NCI-H2107 treated with DMSO at 0.1 percent for 48 hours (cell line): ENCODE results near the gene CDC42BPB.
A peak's percentile ranks its signal among the peaks of the same experiment; 100 is the strongest.

Experiments
- DNase-seq: peaks from one replicate; lab custom pipeline; 2025; ENCODE audit not compliant: unreplicated experiment; lab: John Stamatoyannopoulos, UW

Gene CDC42BPB

DNA sequence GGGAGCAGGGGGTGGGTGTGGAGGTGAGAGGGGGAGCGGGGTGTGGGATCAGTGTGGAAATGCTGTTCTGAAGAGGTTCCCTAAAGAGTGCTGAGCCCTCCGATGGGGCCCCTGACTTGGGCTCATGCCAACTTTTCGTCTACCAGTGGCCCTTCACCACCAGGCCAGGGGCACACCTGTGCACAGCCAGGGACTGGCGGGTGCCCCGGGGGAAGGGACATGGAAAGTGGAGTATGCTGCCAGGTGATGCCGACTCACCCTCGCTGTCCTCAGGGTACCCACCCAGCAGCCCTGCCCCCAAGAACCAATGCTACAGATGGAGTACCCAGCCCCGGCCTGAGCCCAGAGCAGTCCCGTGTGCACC is 108.7 kb downstream of the CDC42BPB start:
- no peak for DNase-seq

DNA sequence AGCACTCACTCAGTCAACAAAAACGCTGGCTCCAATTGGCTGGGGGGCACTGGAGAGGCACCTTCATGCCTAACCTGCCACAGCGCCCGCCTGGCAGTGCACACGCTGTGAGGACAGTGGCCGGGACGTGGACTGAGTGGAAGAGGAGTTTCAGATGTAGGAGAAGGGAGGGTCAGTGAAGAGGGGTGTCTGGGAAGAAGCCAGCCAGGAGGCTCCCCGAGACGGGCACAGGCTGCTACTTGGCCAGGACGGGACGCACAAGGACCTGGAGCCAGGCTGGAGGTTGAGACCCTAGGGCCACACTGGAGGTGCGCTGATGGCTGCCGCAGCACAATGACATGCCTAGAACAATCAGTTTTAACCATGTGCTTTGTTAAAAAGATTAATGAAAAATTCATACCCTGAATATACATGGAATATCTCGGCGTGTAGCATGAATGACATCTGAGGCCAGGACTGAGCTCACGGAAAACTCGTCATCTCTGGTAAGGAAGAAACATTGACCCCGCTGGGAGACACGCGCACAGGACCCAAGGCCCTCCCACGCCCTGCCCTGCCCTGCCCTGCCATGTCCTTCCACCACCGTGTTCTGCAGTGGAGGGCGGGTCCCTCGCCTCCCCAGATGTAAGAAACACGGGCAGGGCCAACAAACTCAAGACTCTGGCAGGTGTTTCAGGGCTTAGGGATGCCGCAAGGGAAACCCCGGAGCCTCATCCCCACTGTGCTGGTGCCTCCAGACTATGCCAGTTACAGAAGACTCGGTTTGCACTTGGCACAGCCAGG is 109.8 kb downstream of the CDC42BPB start:
- no peak for DNase-seq

DNA sequence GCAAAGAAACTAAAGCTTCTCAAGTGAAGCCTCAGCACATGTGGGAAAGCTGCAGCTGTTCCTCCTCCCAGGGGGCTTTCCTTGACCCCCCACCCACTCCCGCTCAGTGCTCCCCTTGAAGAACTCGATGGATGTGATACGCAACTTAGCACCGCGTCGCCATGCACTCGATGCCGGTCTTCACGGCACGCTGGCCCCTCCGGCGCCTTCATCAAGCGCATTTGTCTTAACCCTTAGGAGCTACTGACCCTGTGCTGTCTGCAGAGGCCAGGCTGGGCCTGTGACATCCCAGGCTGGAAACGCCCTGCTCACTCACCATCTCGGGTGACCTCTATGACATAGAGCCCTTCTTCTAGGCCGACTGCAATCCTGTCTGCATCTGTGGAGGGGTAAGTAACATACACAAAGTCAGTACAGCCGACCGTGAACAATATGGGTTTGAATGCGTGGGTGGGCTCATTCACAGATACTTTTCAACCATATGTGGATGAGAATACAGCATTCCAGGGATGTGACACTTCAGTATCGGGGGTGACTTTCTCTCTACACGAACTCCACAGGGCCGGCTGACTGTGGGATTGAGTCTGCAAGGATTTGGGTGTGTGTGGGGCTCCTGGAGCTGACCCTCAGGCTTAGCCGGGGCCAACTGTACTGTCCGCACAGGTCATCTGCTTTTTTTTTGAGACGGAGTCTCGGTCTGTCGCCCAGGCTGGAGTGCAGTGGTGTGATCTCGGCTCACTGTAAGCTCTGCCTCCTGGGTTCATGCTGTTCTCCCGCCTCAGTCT is 111.8 kb downstream of the CDC42BPB start:
- no peak for DNase-seq

DNA sequence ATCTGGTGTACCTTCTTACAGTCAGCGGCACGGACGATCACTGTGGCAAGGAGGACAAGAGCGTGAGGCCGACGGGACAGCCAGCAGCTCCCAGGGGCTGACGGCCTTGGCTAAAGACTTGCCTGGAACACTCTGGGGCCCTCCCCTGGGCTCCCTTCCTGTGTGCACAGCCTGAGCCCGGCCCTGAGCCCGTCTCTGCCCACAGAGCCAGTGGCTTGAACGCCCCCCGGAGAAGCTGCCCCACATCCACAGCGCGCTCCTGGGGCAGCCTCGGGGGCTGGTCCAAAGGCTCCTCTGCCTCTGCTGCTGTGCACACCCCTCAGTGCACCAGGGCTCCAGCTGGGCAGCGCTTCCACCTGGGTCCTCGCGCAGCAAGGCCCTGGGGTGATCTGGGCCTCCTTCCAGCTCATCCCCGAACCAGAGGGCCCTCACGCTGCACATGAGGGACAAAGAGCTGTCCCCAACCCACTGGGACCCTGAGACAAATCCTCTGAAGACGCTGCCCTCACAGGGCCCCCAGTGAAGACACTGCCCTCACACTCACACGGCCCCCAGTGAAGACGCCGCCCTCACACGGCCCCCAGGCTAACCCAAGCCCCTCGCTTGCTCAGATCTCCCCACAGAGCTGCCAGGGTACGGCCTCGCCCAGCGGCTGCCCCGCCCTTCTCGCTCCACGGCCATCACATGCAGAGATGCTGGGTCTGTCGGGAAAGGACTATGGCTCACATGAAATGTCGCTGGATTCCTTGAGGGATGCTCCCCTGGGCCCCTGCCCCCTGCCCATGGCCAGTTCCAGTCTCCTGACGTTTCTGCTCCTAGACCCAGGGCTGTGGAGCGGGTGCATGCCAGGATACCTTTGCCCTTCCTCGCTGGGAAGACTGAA is 112.7 kb downstream of the CDC42BPB start:
- no peak for DNase-seq

DNA sequence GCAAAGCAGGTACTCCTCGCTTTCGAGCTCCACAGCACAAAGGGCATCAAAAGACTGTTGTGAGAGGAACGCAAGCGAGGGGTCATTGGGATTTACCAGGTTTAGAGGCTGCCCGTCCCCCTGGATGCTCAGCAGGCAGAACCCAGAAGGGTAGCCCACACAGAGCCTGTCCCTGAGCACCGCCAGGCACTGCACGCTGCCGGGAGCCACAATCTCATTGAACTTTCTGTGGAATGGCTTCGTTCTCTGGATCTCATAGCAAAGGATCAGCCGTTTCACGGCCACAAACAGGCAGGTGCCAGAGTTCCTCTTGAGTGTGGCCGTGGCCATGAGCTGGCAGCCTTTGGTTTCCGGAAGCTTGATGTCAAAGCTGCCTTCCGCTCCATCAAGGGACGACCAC is 113.4 kb downstream of the CDC42BPB start:
- DNase-seq = no peak

DNA sequence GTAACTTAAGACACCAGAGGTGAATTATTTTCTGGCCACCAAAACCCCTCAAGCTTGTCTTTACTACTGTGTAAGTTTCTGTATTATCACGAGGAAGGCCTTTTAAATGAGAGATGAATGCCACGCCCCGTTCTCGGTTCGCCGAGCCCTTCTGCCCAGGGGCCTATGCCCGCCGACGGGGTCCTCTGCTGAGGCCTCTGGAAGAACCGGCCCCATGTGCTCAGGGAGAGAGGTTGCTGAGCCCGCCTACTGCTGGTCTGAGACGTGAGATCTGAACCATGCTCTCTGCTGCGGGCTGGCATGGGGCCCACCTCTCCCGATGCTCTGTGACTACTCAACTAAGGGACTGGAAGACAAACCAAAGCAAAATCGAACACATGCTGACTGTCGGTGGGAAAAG is 113.9 kb downstream of the CDC42BPB start:
- no peak for DNase-seq

DNA sequence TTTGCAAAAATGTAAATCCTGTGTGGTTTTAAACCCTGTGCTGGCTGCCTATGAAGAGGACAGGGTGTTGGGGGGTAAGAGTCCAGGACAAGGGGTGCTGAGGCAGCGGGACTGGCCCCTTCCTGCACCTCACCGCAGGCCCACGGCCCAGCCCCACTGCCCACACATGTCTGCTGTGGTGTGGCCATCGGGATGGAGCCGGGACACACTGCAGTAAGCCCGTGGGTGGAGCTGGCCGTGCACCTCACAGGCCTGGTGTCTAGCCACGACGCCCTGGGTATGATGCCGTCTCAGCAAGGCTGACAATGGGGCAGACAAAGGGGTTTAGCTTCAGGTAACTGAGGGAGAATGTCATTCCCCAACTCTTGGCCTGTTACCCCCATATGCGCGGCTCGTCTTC is 115.3 kb downstream of the CDC42BPB start:
- DNase-seq = no peak

DNA sequence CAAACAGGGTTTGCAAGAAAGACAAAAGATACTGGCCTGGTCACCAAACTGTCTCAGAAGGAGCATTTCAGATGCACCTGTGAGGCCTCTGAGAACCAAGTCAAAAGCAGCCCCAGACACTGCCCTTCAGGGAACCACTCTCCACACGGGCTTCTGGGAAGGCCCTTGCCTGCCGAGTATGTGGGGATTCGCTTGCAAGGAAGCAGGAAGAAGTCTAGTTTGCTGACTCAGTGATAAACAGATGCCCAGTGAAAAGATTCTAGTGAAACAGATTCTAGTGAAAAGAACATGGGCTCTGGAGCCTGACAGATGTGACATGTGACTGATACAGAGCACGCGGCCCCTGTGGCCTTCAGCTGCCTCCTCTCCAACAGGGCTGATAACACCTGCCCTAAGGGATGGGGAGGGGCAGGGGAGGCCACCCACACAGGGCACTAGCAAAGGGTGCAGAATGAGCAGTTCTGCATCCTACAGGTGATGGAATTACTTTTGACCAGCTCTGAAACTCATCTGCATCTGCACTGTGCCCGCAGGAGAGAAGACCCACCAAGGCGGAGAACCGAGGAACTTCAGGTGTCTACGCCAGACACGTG is 115.8 kb downstream of the CDC42BPB start:
- DNase-seq = peak; percentile 54

DNA sequence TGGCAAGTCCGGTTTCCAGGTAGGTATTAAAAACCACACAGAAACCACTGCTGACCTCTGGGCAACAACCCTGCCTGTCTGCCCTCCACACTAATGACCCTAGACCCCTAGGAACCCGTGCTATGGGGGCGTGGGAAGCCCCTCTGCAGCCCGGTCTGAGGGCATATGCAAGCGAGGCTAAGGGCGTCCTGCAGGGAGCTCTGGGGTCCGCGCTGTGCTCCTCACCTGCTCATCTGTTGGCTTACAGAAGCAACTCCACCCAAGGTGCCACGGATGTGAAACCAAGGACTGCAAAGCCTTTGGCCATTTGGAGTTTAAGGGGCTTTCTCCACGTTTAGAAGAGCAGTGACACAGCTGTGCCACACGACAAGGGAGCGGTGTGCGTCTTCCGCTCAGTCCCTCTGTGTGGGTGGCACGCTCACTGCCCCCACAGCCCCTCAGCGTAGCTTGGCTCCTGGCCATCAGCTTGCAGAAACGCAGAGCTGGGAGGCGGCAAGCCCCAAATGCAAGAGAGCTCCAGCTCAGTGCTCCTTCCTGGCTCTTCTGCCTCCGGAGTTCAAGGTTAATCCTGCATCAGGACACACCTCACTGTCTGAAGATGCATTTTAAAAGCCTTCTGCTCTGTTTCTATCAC is 116.5 kb downstream of the CDC42BPB start:
- DNase-seq = no peak

DNA sequence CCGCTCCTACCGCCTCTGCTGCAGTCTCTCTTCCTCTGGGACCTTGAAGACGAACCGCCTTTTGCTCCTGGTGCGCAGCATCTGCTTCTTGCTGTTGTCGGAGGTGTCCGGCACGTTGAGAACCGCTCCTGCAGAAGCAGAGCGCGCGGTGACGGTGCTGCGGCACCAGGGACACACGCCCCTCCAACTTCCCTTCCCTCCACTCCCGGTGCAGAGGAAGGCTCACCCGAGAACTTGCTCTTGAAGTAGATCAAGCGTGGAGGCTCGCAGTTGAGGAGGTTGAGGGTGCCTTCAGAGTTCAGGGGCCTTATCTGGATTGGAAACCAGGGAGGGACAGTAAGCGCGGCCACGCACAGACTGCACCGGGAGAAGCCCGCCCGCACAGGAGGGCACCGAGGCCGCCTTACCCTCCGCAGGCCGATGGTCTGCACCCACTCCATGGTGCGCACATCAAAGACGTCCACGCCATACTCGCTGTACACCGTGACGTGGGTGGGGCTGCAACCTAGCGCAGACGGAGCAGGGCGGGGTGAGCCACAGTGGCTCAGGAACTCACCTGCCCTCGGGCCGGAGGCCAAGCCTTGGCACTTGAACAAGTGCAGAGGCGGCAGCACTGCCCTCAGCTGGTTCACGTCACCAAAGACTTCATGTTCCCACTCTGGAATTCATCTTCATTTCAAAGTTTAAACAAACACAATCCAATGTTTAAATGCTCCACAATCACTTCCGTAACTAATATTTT is 117.4 kb downstream of the CDC42BPB start:
- DNase-seq = no peak

DNA sequence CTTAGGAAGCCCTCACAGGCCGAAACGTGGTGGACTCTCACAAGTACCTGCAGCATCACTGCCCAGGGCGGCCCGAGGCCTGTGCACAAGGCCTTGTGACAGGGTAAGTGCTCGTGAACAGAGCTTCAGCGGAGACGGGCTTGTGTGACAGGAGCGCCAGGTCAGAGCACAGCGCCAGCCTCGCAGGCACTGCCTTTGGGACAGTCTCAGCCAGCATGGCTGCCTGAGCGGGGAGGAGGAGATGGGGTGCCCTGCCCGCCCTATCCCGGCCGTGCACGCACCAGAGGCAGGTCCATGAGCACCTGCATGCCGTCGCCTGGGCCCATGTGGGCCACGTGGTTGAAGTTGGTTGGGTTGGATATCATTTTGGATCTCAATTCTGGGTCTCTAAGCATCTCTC is 118.0 kb downstream of the CDC42BPB start:
- no peak for DNase-seq

DNA sequence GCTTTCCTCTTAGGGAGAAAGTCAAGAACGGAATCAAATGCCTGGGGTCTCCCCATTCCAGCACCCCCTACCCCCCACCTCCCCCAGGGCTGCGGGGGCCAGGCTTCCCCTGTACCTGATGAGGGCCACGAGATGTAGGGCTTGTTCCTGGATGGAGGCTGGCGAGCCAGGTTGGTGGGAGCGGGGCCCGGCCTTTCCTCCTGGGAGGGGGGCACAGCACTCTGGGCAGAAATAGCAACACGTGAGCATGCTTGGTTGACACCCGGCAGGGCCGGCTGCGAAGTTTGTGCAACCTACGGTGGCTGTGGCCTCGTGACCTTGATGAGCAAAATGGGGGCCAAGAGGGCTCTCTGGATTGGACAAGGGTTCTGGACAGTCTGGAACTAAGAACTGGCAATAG is 119.2 kb downstream of the CDC42BPB start:
- no peak for DNase-seq

DNA sequence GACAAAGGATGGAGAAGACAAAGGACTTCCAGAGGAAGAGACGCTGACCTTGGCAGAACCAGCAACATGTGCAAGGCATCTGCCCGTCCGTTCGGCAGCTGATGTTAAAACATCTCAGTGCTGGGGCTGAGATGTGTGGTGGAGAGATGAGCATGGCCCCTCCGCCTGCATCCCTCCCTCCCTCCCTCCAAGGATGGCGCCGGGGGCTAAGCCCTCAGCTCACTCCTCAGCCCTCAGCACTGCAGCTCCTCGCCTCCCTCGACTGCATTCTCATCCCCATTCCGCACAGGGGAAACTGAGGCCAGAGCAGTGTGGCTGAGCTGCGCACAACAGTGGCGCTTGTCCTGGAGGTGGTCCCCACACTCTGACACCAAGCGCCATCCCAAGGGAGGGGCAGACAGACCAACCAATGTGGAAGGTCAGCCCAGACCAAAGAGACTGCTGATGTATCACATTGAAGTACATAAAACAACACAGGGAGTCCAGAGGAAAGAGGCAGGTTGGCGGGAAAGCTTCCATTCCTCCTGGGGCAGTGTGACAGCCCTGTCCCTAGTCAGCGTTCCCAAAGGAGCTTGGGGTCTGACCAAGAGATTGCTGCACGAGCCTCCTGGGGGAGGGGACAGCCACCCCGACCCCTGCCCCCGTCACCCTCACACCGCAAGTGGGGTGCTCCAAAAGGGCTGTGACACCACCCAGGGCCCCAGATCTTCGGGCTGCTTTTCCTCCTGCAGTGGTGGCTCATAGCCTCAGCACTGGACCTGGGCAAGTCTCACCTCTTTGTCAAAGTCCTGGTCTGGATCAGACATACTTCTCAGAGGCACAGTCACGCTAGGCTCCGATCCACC is 119.8 kb downstream of the CDC42BPB start:
- no peak for DNase-seq

DNA sequence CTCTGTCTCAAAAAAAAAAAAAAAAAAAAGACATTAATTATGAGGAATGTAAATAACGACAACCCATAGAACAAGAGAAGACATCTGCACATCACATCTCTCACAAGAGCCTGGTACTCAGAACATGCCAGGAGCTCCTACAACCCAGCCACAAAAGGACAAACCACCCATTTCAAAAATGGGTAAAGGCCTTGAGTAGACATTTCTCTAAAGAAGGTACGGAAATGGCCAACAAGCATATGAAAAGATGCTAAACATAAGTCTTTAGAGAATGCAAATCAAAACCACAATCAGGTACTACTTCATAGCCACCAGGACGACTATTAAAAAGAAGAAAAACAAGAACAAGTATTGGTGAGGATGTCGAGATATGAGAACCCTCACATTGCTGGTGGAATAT is 121.6 kb downstream of the CDC42BPB start:
- no peak for DNase-seq

DNA sequence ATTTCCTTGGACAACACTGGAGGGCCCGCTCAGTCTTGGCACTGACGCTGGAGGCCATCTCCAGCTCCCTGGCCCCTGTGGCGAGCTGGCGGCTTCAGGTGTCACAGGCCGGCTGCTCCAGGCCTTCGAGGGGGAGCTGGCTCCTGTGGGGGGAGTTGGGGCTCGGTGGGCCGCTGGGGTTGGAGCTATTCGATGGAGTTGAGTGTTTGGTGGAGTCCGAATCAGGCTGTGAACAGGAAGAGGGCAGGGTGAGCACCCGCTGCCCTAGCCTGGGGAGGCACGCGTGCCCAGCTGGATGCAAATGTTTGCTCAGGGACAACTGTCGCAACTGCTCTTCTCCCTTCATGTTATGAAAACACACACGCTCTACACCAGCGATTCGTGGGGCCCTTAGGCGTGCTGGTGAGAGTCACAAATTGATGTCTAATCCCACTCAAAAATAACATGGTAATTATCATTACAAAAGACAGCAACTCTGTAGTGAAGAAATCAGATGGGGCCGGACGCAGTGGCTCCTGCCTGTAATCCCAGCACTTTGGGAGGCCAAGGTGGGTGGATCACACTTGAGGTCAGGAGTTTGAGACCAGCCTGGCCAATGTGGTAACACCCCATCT is 123.6 kb downstream of the CDC42BPB start:
- DNase-seq = no peak

DNA sequence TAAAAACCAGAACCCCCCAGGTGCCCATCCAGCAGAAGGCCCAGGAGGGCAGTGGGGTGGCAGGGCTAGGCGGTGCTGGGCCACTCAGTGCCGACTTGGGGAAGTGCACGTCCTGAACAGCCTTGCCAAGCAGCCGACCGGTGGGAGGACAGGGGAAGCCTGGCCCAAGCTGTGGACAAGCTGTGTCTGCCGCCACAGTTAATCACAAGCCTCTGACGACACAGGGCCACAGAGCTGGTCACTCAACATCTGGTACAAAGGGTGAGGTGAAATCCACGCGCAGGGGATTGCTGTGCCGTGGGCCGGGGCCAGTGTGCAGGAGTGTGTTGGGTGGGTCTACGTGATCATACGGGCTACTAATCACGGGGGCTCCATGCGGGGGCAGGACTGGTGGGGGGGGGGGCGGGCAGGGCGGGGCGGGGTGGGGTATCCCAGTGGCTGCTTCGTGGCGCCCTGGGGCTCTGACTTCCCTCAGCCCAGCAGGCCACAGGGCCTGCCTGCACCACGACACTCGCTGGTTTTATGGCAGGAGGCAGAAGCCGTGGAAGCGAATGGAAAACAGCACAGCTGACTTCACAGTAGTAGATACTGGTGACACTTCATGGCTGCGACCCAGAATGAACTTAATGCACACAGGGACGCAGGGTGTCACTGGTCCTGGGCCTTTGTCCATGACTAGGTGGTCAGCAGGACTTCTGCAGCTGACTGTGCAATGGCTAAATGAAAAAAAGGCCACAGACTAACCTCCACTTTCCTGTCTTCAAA is 124.7 kb downstream of the CDC42BPB start:
- no peak for DNase-seq

DNA sequence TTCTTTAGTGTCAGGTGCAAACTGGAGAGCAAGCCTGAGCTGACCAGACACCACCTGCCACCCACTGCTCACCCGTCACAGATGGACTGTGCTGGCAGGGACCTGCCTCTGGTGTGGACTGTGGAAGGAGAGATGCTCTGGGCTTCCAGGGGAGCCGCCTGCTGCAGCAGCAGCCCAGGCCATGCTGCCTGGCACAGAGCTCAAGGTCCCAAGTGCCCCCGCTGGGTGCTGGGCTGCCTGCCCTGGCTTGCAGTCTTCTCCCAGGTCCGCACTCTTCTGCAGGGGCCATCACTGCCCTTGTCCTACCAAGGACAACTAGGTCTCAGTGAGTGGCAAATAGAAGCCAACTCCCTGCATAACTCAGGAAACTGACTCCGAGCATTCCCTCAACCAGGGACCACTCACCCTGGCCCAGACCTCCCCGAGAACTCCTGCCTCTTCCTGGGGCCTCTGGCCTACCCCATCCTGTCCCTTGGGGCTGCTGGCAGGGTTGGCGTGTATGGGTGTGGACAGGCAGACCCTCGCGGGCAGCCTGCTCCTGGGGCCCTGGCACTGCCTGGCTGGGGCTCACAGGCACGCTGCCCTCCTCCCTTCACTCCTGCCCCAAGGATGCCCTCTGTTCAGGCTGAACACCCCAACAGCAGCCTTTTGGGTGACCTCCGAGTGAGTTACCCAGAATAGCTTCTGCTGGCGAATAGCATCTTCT is 125.6 kb downstream of the CDC42BPB start:
- no peak for DNase-seq
